NCI-H1694 treated with DMSO at 0.1 percent for 48 hours (cell line): ENCODE data around the gene KATNAL1.
A peak's percentile ranks its signal among the peaks of the same experiment; 100 is the strongest.

Experiments
- DNase-seq: peaks from one replicate; lab custom pipeline; 2025; lab: John Stamatoyannopoulos, UW

The KATNAL1 gene

GRCh38 chr13:30332456-30333143 is 25.2 kb upstream of the KATNAL1 start:
- no peak for DNase-seq

- no peak for DNase-seq
Measured at GRCh38 chr13:30331331-30331771, 24.0 kb upstream of the KATNAL1 start.

- no peak for DNase-seq
Measured at GRCh38 chr13:30329009-30329585, 21.7 kb upstream of the KATNAL1 start.

GRCh38 chr13:30325668-30326067 is 18.3 kb upstream of the KATNAL1 start:
- DNase-seq = no peak

- no peak for DNase-seq
Measured at GRCh38 chr13:30323524-30323923, 16.2 kb upstream of the KATNAL1 start.

GRCh38 chr13:30322428-30322827 is 15.1 kb upstream of the KATNAL1 start:
- no peak for DNase-seq

- no peak for DNase-seq
Measured at GRCh38 chr13:30321256-30321655, 13.9 kb upstream of the KATNAL1 start.

GRCh38 chr13:30319655-30320054 is 12.3 kb upstream of the KATNAL1 start:
- no peak for DNase-seq

- no peak for DNase-seq
Measured at GRCh38 chr13:30319130-30319529, 11.8 kb upstream of the KATNAL1 start.

GRCh38 chr13:30318026-30318425 is 10.7 kb upstream of the KATNAL1 start:
- DNase-seq = no peak

GRCh38 chr13:30314562-30314961 is 7.2 kb upstream of the KATNAL1 start:
- DNase-seq = no peak

- no peak for DNase-seq
Measured at GRCh38 chr13:30314069-30314468, 6.7 kb upstream of the KATNAL1 start.

- DNase-seq = no peak
Measured at GRCh38 chr13:30313311-30313710, 6.0 kb upstream of the KATNAL1 start.

GRCh38 chr13:30312904-30313303 is 5.6 kb upstream of the KATNAL1 start:
- no peak for DNase-seq

GRCh38 chr13:30308548-30308947 is 1.2 kb upstream of the KATNAL1 start:
- no peak for DNase-seq

- DNase-seq = no peak
Measured at GRCh38 chr13:30307971-30308290, 580 bp upstream of the KATNAL1 start.

GRCh38 chr13:30306762-30307193 is 573 bp downstream of the KATNAL1 start:
- peak; percentile 83 for DNase-seq

- no peak for DNase-seq
Measured at GRCh38 chr13:30305456-30305970, 1.8 kb downstream of the KATNAL1 start.

GRCh38 chr13:30303269-30303668 is 4.1 kb downstream of the KATNAL1 start:
- no peak for DNase-seq

GRCh38 chr13:30301827-30302226 is 5.5 kb downstream of the KATNAL1 start:
- no peak for DNase-seq

GRCh38 chr13:30300596-30300995 is 6.8 kb downstream of the KATNAL1 start:
- no peak for DNase-seq

- no peak for DNase-seq
Measured at GRCh38 chr13:30299786-30300185, 7.6 kb downstream of the KATNAL1 start.

- no peak for DNase-seq
Measured at GRCh38 chr13:30295116-30295515, 12.2 kb downstream of the KATNAL1 start.

- DNase-seq = no peak
Measured at GRCh38 chr13:30294004-30294403, 13.3 kb downstream of the KATNAL1 start.
